ENCODE data around the gene IZUMO4.

The IZUMO4 gene

DNA sequence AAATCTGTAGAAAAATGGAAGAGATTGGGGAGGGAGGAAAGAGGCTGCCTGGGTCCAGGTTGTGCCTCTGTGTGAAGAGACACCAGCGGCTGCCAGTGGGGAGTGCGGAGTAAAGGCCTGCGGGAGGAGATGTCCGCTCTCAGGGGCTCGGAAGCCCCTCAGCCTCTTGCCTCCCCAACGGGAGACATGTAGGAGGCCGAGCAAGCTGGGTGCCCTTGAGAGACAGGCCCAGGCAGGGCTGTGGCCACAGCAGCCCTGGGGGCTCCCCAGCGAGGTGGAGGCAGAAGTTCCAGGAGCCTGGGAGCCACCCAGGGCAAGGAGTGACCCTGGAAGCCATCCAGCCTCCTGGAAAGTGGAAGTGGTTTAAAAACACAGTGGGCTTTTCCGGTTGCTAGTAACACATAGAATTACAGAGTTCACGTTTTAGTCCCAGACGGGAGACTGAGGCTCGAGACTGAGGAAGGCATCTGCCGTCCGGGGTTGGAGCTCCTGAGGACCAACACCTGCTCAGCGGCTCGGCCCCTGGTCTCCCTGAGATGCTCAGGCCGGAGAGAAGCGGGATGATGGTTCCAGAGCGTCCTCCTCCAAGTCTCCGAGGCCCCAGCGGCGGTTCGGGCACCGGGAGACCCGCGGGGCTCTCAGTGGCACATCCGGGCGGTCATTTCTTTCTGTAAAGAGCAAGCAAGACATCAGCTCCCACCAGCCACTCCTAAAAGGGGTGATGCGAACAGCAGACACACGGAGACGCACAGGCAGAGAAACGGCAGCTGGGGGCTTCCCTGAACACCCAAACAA lies 23.8 kb upstream of the IZUMO4 start:
- Histone ChIP-seq H3K27me3 (ENCODE audit: control insufficient read depth, insufficient read depth, low read length, poor library complexity, severe bottlenecking) (no peaks in the 10 kb centered on the region), H3K4me1 (ENCODE audit: control insufficient read depth, insufficient read depth, low read length) (no peaks in the 10 kb centered on the region), H3K36me3 (ENCODE audit: control insufficient read depth, insufficient read depth, low read length) (peaks cover 18% of the 10 kb centered on the region)

DNA sequence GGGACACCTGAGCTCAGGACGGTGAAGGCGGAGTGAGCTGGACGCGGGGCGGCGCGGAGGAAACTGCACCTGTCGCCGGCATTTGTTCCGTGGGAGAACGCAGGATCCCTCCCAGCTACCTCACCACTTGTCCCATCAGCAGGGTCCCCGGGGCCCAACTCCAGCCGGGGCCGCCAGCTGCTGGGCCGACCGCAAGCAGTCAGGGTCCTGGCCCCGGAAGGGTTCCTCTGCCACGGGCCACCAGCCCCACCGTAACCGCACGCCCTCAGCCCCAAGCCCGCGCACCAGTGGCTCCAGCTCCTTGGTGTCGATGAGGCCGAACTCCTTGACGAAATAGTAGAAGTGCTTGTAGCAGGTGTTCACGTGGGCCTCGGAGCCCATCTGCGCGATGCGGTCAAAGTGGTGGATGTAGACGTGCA lies 20.2 kb upstream of the IZUMO4 start:
- H3K36me3 ChIP-seq (ENCODE audit: control insufficient read depth, insufficient read depth, low read length): peaks cover 21% of the 10 kb centered on the region
- no peak overlapping the region for H3K27ac ChIP-seq (ENCODE audit: insufficient read depth, low read depth, low read length, poor library complexity, severe bottlenecking)
- WGBS, 2 experiments: 95 to 96% methylated on average over 32 of the region's 32 CpGs
- H3K27me3 ChIP-seq (ENCODE audit: control insufficient read depth, insufficient read depth, low read length, poor library complexity, severe bottlenecking): no peaks in the 10 kb centered on the region
- no peaks in the 10 kb centered on the region for H3K4me1 ChIP-seq (ENCODE audit: control insufficient read depth, insufficient read depth, low read length)
- no peak overlapping the region for H3K4me3 ChIP-seq (ENCODE audit: insufficient read depth, low read depth, low read length)
- H3K9me3 ChIP-seq (ENCODE audit: control insufficient read depth, low read length): no peaks in the 10 kb centered on the region

More for the DNA sequence above, 23.8 kb upstream of the IZUMO4 start:
- Histone ChIP-seq H3K4me3 (ENCODE audit: insufficient read depth, low read depth, low read length) (no peak overlapping the region), H3K9me3 (ENCODE audit: control insufficient read depth, low read length) (no peaks in the 10 kb centered on the region), H3K27ac (ENCODE audit: insufficient read depth, low read depth, low read length, poor library complexity, severe bottlenecking) (no peak overlapping the region)
- 95 to 97% methylated on average over 32 of the region's 32 CpGs for WGBS, 2 experiments

DNA sequence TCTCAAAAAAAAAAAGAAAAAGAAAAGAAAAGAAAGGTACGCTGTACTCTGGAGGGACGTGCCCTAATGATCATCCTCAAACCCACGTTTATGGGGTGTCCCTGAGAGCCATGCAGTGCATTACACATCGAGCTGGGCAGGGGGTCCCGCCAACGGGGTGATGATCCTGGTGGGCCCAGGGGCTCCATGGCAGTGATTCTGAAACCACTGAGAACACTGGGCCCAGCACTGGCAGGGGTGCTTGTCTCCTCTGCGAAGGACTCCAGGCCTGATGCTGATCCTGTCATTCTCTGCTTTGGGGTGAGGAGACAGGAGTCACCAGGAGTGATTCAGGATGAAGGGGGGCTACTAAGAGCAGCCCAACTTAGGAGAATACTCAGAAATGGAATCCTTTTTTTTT lies 19.3 kb upstream of the IZUMO4 start:
- H3K27ac ChIP-seq (ENCODE audit: insufficient read depth, low read depth, low read length, poor library complexity, severe bottlenecking): no peak overlapping the region
- no peak overlapping the region for H3K4me3 ChIP-seq (ENCODE audit: insufficient read depth, low read depth, low read length)
- no peaks in the 10 kb centered on the region for H3K4me1 ChIP-seq (ENCODE audit: control insufficient read depth, insufficient read depth, low read length)
- H3K27me3 ChIP-seq (ENCODE audit: control insufficient read depth, insufficient read depth, low read length, poor library complexity, severe bottlenecking): no peaks in the 10 kb centered on the region
- H3K36me3 ChIP-seq (ENCODE audit: control insufficient read depth, insufficient read depth, low read length): peaks cover 21% of the 10 kb centered on the region
- no peaks in the 10 kb centered on the region for H3K9me3 ChIP-seq (ENCODE audit: control insufficient read depth, low read length)
- 95 to 96% methylated on average over 7 of the region's 7 CpGs for WGBS, 2 experiments

DNA sequence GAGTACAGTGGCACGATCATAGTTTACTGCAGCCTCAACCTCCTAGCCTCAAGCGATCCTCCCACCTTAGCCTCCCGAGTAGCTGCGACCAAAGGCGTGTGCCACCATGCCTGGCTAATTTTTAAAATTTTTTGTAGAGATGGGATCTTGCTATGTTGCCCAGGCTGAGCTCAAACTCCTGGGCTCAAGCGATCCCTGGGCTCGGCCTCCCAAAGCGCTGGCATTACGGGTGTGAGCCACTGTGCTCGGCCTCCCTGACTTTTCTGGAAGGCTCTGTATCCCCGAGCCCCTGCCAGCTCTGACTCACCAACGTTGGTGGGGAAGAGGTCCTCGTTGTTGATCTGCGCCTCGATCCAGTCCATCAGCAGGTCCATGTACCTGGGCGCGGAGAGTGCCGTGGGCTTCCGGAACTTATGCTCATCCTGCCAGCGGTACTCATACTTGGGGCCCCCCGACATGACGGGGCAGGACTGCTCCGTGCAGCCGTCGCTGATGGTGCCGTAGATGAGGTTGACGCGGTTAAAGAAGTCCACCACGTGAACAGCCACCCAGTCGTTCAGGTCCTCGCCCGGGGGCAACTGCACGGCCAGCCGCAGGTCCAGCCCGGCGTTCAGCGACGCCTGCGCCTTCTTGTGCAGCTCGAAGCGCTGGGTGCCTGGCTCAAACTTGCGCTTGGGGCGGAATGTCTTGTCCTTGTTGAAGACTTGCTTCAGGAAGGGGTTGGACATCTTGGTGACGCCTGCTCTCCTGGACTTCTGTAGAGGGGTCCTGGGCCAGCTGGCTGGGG lies 18.7 kb upstream of the IZUMO4 start:
- no peaks in the 10 kb centered on the region for H3K27me3 ChIP-seq (ENCODE audit: control insufficient read depth, insufficient read depth, low read length, poor library complexity, severe bottlenecking)
- no peak overlapping the region for H3K4me3 ChIP-seq (ENCODE audit: insufficient read depth, low read depth, low read length)
- WGBS, 2 experiments: 96 to 97% methylated on average over 44 of the region's 44 CpGs
- no peaks in the 10 kb centered on the region for H3K9me3 ChIP-seq (ENCODE audit: control insufficient read depth, low read length)
- no peaks in the 10 kb centered on the region for H3K4me1 ChIP-seq (ENCODE audit: control insufficient read depth, insufficient read depth, low read length)
- H3K27ac ChIP-seq (ENCODE audit: insufficient read depth, low read depth, low read length, poor library complexity, severe bottlenecking): no peak overlapping the region
- peaks cover 21% of the 10 kb centered on the region for H3K36me3 ChIP-seq (ENCODE audit: control insufficient read depth, insufficient read depth, low read length)

DNA sequence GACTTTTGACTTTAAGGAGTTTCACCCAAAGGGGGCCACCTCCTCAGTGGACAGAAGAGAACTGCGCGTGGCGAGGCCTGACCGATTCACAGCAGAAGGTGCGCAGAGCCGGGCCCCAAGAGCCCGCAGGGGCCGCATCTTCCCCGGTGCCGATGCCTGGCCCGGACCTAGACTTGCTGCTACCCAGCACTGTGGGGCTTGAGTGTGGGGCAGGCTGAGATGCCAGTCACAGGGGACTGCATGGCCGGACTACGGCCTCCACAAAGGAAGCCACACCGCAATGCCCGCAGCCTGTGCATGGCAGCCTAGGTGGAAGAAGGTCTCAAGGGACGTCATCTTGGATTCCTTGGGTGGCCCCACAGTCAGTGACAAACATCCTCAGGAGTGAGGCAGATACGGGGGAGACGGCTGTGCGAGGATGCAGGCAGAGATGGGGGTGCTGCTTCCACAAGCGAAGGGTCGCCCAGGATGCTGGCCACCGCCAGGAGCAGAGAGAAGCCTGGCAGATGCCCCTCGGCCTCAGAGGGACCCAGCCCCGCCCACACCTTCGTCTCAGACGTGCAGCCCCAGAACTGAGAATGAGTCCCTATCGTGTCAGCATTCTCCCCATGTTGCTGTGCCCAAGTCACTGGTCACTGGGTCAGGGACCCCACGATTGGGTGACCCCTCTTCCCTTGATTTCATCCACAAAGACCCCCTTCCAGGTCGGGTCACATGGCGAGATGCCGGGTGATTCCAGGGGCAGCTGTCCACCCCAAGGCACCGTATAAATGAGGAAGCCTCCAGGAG lies 17.4 kb upstream of the IZUMO4 start:
- Histone ChIP-seq H3K27me3 (ENCODE audit: control insufficient read depth, insufficient read depth, low read length, poor library complexity, severe bottlenecking) (no peaks in the 10 kb centered on the region), H3K36me3 (ENCODE audit: control insufficient read depth, insufficient read depth, low read length) (peaks cover 19% of the 10 kb centered on the region), H3K27ac (ENCODE audit: insufficient read depth, low read depth, low read length, poor library complexity, severe bottlenecking) (no peak overlapping the region), H3K4me1 (ENCODE audit: control insufficient read depth, insufficient read depth, low read length) (no peaks in the 10 kb centered on the region), H3K9me3 (ENCODE audit: control insufficient read depth, low read length) (no peaks in the 10 kb centered on the region), H3K4me3 (ENCODE audit: insufficient read depth, low read depth, low read length) (no peak overlapping the region)
- 95 to 96% methylated on average over 32 of the region's 32 CpGs for WGBS, 2 experiments

DNA sequence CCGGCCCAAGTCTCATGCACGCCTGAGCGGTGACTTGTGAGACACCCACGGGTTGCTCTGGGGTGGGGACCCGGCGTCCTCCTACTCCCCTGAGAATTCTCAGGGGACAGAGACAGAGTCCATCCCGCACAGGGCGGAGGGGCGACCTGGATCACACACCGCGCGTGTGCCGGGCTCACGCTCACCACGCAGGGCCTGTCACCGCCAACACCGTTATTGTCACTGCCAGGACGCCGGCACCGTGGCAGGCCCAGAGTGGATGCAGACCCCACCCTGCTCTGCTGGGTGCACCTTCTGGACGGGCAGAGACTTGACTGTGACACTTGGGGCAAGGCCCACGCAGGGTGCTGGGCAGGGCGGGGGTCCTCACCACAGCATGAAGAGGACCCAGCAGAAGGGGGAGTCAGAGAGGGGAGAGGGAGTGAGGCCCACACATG lies 16.8 kb upstream of the IZUMO4 start:
- H3K27ac ChIP-seq (ENCODE audit: insufficient read depth, low read depth, low read length, poor library complexity, severe bottlenecking): no peak overlapping the region
- peaks cover 19% of the 10 kb centered on the region for H3K36me3 ChIP-seq (ENCODE audit: control insufficient read depth, insufficient read depth, low read length)
- H3K27me3 ChIP-seq (ENCODE audit: control insufficient read depth, insufficient read depth, low read length, poor library complexity, severe bottlenecking): no peaks in the 10 kb centered on the region
- no peaks in the 10 kb centered on the region for H3K4me1 ChIP-seq (ENCODE audit: control insufficient read depth, insufficient read depth, low read length)
- WGBS, 2 experiments: 94% methylated on average over 23 of the region's 23 CpGs
- H3K4me3 ChIP-seq (ENCODE audit: insufficient read depth, low read depth, low read length): no peak overlapping the region
- no peaks in the 10 kb centered on the region for H3K9me3 ChIP-seq (ENCODE audit: control insufficient read depth, low read length)

DNA sequence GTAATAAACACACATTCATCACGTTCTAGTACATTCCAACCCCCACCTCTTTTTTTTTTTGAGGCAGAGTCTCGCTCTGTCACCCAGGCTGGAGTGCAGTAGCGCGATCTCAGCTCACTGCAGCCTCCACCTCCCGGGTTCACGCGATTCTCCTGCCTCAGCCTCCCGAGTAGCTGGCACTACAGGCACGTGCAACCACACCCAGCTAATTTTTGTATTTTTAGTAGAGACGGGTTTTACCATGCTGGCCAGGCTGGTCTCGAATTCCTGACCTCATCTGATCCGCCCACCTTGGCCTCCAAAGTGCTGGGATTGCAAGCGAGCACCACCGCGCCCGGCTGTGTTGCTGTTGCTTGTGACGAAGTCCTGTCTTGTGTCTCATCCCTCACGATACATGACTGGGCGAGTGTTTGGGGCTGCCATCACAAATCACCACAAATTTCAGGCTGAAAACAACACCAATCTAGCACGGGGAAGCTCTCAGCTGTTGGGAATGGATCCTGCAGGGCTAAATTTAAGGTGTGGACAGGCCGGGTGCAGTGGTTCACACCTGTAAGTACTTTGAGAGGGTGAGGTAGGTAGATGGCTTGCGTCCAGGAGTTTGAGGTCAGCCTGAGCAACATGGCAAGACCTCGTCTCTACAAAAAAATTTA lies 16.3 kb upstream of the IZUMO4 start:
- Histone ChIP-seq H3K4me3 (ENCODE audit: insufficient read depth, low read depth, low read length) (no peak overlapping the region), H3K4me1 (ENCODE audit: control insufficient read depth, insufficient read depth, low read length) (no peaks in the 10 kb centered on the region), H3K27ac (ENCODE audit: insufficient read depth, low read depth, low read length, poor library complexity, severe bottlenecking) (no peak overlapping the region), H3K27me3 (ENCODE audit: control insufficient read depth, insufficient read depth, low read length, poor library complexity, severe bottlenecking) (no peaks in the 10 kb centered on the region), H3K9me3 (ENCODE audit: control insufficient read depth, low read length) (no peaks in the 10 kb centered on the region), H3K36me3 (ENCODE audit: control insufficient read depth, insufficient read depth, low read length) (peaks cover 19% of the 10 kb centered on the region)
- 92 to 95% methylated on average over 23 of the region's 23 CpGs for WGBS, 2 experiments

DNA sequence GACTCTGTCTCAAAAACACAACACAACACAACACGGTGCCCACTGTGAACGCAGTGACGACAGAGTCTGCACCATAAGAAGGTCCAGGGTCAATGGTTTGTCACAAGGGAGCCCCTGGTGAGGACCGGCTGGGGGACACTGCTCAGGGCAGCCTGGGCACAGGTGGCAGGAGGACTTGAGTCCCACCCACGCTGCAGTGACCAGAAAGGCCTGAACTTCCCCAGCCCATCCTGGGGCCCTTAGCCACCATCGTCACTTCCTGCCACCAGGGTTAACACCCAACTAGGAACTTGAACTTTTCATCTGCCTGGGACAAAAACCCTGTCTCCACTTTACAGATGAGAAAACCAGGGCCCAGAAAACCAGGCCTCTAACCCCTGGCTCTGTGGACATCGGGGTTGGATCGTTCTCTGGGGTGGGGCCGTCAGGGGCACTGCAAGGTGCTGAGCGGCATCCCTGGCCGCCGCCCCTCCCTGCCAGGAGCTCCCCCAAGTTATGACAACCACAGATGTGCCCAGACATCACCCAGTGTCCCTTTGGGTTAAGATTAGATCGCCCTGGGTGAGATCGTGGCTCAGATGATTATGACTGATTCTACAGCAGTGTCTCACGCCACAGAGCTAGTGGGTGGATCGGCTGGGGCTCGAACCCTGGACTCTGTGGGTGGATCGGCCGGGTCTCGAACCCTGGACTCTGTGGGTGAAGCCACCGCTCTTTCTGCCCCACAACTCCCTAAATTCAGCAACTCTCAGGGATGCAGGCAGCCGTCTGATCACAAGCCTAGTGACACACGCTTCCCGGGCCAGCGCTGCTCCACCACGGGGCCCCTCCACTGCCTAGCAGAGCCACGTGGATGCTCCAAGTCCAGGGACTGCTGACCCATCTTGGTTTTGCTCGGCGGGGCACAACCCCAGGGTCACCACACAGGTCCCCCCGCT lies 14.6 kb upstream of the IZUMO4 start:
- Histone ChIP-seq H3K4me1 (ENCODE audit: control insufficient read depth, insufficient read depth, low read length) (no peaks in the 10 kb centered on the region), H3K9me3 (ENCODE audit: control insufficient read depth, low read length) (no peaks in the 10 kb centered on the region), H3K36me3 (ENCODE audit: control insufficient read depth, insufficient read depth, low read length) (peaks cover 11% of the 10 kb centered on the region), H3K4me3 (ENCODE audit: insufficient read depth, low read depth, low read length) (no peak overlapping the region), H3K27me3 (ENCODE audit: control insufficient read depth, insufficient read depth, low read length, poor library complexity, severe bottlenecking) (no peaks in the 10 kb centered on the region), H3K27ac (ENCODE audit: insufficient read depth, low read depth, low read length, poor library complexity, severe bottlenecking) (no peak overlapping the region)
- WGBS, 2 experiments: 95% methylated on average over 30 of the region's 30 CpGs

All from ectodermal cell (in vitro differentiated cells).